H1 (cell line): ENCODE results near the gene UGT1A8. TPM values are rescaled to one million over a fixed set of nuclear protein-coding genes. Genes with fewer than 3 reads are reported as not detected.

Experiments
- CTCF ChIA-PET: fragments of 300-600 bp; sonication (Branson Sonifier 250); formaldehyde crosslinking; loops from one replicate; lab custom pipeline; 2021; ENCODE audit not compliant: partially characterized antibody; lab: Charles Lee
- POLR2A ChIA-PET: fragments of 300-600 bp; sonication (Branson Sonifier 250); formaldehyde crosslinking; loops from one replicate; lab custom pipeline; 2021; ENCODE audit warnings: inconsistent platforms; ENCODE audit not compliant: partially characterized antibody; lab: Charles Lee
- DNase-seq, 2 experiments: peaks; one replicate each; pipeline versions ENCODE4 v3.0.0 to v3.0.0-alpha.2; 2010 to 2022; ENCODE audit warnings: low spot score in 2 of 2, low read depth in 1 of 2, mixed read lengths in 1 of 2
- FAIRE-seq: peaks from 2 replicates; lab custom pipeline; 2011; peaks lifted over from hg19 to GRCh38; lab: Jason Lieb, UNC
- H2AFZ ChIP-seq: 2 replicates; pipeline ENCODE4 v1.8.1; 2012; ENCODE audit warnings: low read length, inconsistent platforms
- H2AK5ac ChIP-seq: 2 replicates; pipeline ENCODE4 v1.6.1; 2013; ENCODE audit warnings: low read depth, low read length
- H2BK120ac ChIP-seq: replicated peaks from 2 replicates; pipeline ENCODE3; 2013; ENCODE audit warnings: low read depth, low read length, inconsistent platforms
- H2BK12ac ChIP-seq: 2 replicates; pipeline ENCODE4 v1.6.1; 2013; ENCODE audit warnings: low read depth, low read length
- H2BK15ac ChIP-seq: 2 replicates; pipeline ENCODE4 v1.6.1; 2013; ENCODE audit warnings: low read length
- H2BK20ac ChIP-seq: 2 replicates; pipeline ENCODE4 v1.6.1; 2013; ENCODE audit warnings: low read length
- H2BK5ac ChIP-seq: 2 replicates; pipeline ENCODE4 v1.6.1; 2013; ENCODE audit warnings: low read depth, low read length
- H3K14ac ChIP-seq: 2 replicates; pipeline ENCODE4 v1.6.1; 2013; ENCODE audit warnings: inconsistent platforms; ENCODE audit not compliant: insufficient read length
- H3K18ac ChIP-seq: 2 replicates; pipeline ENCODE4 v1.6.1; 2013; ENCODE audit warnings: low read length; ENCODE audit errors: extremely low read depth
- H3K23ac ChIP-seq: 2 replicates; pipeline ENCODE4 v1.6.1; 2013; ENCODE audit warnings: inconsistent platforms; ENCODE audit not compliant: insufficient read length
- H3K23me2 ChIP-seq: 2 replicates; pipeline ENCODE4 v1.6.1; 2013; ENCODE audit warnings: low read depth, low read length
- H3K27ac ChIP-seq: 2 replicates; pipeline ENCODE4 v1.6.1; 2011; ENCODE audit warnings: low read depth, low read length, inconsistent platforms
- H3K27me3 ChIP-seq, 4 experiments: replicated peaks in 1 of 4; 1 replicate in 1 of 4; 2 replicates in 3 of 4; pipeline versions ENCODE4 v1.6.1 to v1.8.1; 2011 to 2013; ENCODE audit warnings: low read length in 3 of 4, mild to moderate bottlenecking in 3 of 4, inconsistent platforms in 2 of 4, mixed read lengths in 2 of 4, moderate library complexity in 1 of 4; ENCODE audit not compliant: control insufficient read depth in 3 of 4, insufficient read depth in 3 of 4; ENCODE audit errors: extremely low read depth in 1 of 4
- H3K36me3 ChIP-seq, 4 experiments: 2 replicates each; pipeline versions ENCODE4 v1.6.1 to v1.8.1; 2011 to 2013; ENCODE audit warnings: mild to moderate bottlenecking in 4 of 4, low read length in 3 of 4, moderate library complexity in 2 of 4, control low read depth in 1 of 4, inconsistent platforms in 1 of 4; ENCODE audit not compliant: insufficient read depth in 4 of 4, control insufficient read depth in 2 of 4
- H3K4ac ChIP-seq: replicated peaks from 2 replicates; pipeline ENCODE3; 2013; ENCODE audit warnings: low read length, low read depth, mixed read lengths, inconsistent platforms; ENCODE audit not compliant: insufficient read length
- H3K4me1 ChIP-seq, 4 experiments: replicated peaks in 1 of 4; 1 replicate in 1 of 4; 2 replicates in 3 of 4; pipeline versions ENCODE4 v1.6.1 to v1.8.1; 2011 to 2013; ENCODE audit warnings: low read length in 3 of 4, inconsistent platforms in 2 of 4, mixed read lengths in 1 of 4; ENCODE audit not compliant: insufficient read depth in 4 of 4, control insufficient read depth in 3 of 4
- H3K4me2 ChIP-seq, 2 experiments: 2 replicates each; pipeline versions ENCODE4 v1.6.1 to v1.8.1; 2011 to 2013; ENCODE audit warnings: low read depth in 2 of 2, low read length in 2 of 2, control low read depth in 1 of 2, inconsistent platforms in 1 of 2, mild to moderate bottlenecking in 1 of 2; ENCODE audit not compliant: insufficient read depth in 1 of 2
- H3K4me3 ChIP-seq, 4 experiments: fragments of 200-600, 300-600 bp in 1 of 4; sonication (generic), shearing (Covaris generic), sonication (Bioruptor Twin) in 1 of 4; 2 replicates each; pipeline versions ENCODE4 v1.5.1 to v1.8.1; 2011 to 2016; ENCODE audit warnings: low read length in 4 of 4, low read depth in 3 of 4, control low read depth in 2 of 4, inconsistent platforms in 2 of 4, mild to moderate bottlenecking in 2 of 4, mixed read lengths in 1 of 4, moderate library complexity in 1 of 4; ENCODE audit not compliant: insufficient read depth in 2 of 4; ENCODE audit errors: extremely low read depth in 1 of 4
- H3K56ac ChIP-seq: replicated peaks from 2 replicates; pipeline ENCODE3; 2013; ENCODE audit warnings: low read depth, mild to moderate bottlenecking, mixed read lengths, low read length, inconsistent platforms; ENCODE audit not compliant: insufficient read length
- H3K79me1 ChIP-seq: 2 replicates; pipeline ENCODE4 v1.6.1; 2013; ENCODE audit warnings: low read depth, low read length, control low read depth
- H3K79me2 ChIP-seq, 2 experiments: 2 replicates each; pipeline versions ENCODE4 v1.6.1 to v1.8.1; 2012 to 2013; ENCODE audit warnings: low read length in 2 of 2, mild to moderate bottlenecking in 2 of 2, inconsistent platforms in 1 of 2; ENCODE audit not compliant: insufficient read depth in 2 of 2, control insufficient read depth in 1 of 2
- H3K9ac ChIP-seq, 4 experiments: replicated peaks in 1 of 4; 1 replicate in 1 of 4; 2 replicates in 3 of 4; pipeline versions ENCODE4 v1.6.1 to v1.8.1; 2011 to 2013; ENCODE audit warnings: low read depth in 3 of 4, low read length in 3 of 4, control low read depth in 2 of 4, mild to moderate bottlenecking in 2 of 4, moderate library complexity in 2 of 4, inconsistent platforms in 1 of 4; ENCODE audit errors: extremely low read depth in 1 of 4
- H3K9me3 ChIP-seq, 2 experiments: 2 replicates each; pipeline versions ENCODE4 v1.6.1 to v1.8.1; 2012 to 2013; ENCODE audit warnings: mild to moderate bottlenecking in 2 of 2, moderate library complexity in 2 of 2, control low read depth in 1 of 2, inconsistent platforms in 1 of 2, low read depth in 1 of 2, low read length in 1 of 2, mixed read lengths in 1 of 2; ENCODE audit not compliant: insufficient read depth in 2 of 2
- H4K20me1 ChIP-seq, 2 experiments: replicated peaks in 1 of 2; 2 replicates each; pipeline versions ENCODE3 to v1.8.1; 2011 to 2013; ENCODE audit warnings: inconsistent platforms in 2 of 2, low read length in 2 of 2, mild to moderate bottlenecking in 1 of 2; ENCODE audit not compliant: insufficient read depth in 2 of 2, control insufficient read depth in 1 of 2
- H4K5ac ChIP-seq: 2 replicates; pipeline ENCODE4 v1.6.1; 2013; ENCODE audit warnings: low read length, low read depth, mixed read lengths, inconsistent platforms; ENCODE audit not compliant: insufficient read length
- H4K8ac ChIP-seq: 2 replicates; pipeline ENCODE4 v1.8.0; 2013; ENCODE audit warnings: mild to moderate bottlenecking, moderate library complexity, low read length, inconsistent platforms; ENCODE audit not compliant: insufficient read depth; ENCODE audit errors: extremely low read depth
- H4K91ac ChIP-seq: replicated peaks from 2 replicates; pipeline ENCODE3; 2013; ENCODE audit warnings: low read length, mixed read lengths, inconsistent platforms; ENCODE audit not compliant: insufficient read length
- ATF2 ChIP-seq: IDR thresholded peaks from 2 replicates; pipeline ENCODE4 v1.6.1; 2012; ENCODE audit warnings: low read length, inconsistent platforms
- BACH1 ChIP-seq: IDR thresholded peaks from 2 replicates; pipeline ENCODE4 v1.6.1; 2012; ENCODE audit warnings: low read length, improper control_type of control experiment
- CHD2 ChIP-seq: IDR thresholded peaks from 2 replicates; pipeline ENCODE4 v1.6.1; 2012; ENCODE audit warnings: low read length, improper control_type of control experiment
- EGR1 ChIP-seq: IDR thresholded peaks from 2 replicates; pipeline ENCODE4 v1.6.1; 2011; ENCODE audit warnings: low read depth, low read length, borderline replicate concordance
- EZH2 ChIP-seq: fragments of 200-600 bp; sonication (generic); IDR thresholded peaks from 2 replicates; pipeline ENCODE4 v1.7.1; 2012; ENCODE audit warnings: low read depth, mild to moderate bottlenecking, moderate library complexity, low read length, inconsistent platforms; ENCODE audit not compliant: severe bottlenecking
- MAX ChIP-seq: IDR thresholded peaks from 2 replicates; pipeline ENCODE4 v1.6.1; 2012; ENCODE audit warnings: inconsistent platforms
- POU5F1 ChIP-seq: IDR thresholded peaks from 2 replicates; pipeline ENCODE4 v1.6.1; 2011; ENCODE audit warnings: low read depth, mild to moderate bottlenecking, low read length, moderate library complexity
- RAD21 ChIP-seq, 2 experiments: IDR thresholded peaks in 1 of 2; conservative IDR thresholded peaks in 1 of 2; 2 replicates each; pipeline ENCODE4 v1.6.1; 2011; ENCODE audit warnings: low read depth in 2 of 2, low read length in 2 of 2, improper control_type of control experiment in 1 of 2, inconsistent platforms in 1 of 2, mild to moderate bottlenecking in 1 of 2, moderate library complexity in 1 of 2
- TEAD4 ChIP-seq: IDR thresholded peaks from 2 replicates; pipeline ENCODE4 v1.6.1; 2012; ENCODE audit warnings: low read depth, low read length, inconsistent platforms, mixed read lengths
- ZNF274 ChIP-seq: IDR thresholded peaks from 2 replicates; pipeline ENCODE4 v1.7.0; 2012; ENCODE audit warnings: low read length, borderline replicate concordance; ENCODE audit errors: extremely low read depth
- WGBS, 2 experiments: shearing (Covaris generic) in 1 of 2; methylation state at CpG; one replicate each; pipeline versions ENCODE4 v1.1.6 to v1.1.7; 2013 to 2015; ENCODE audit warnings: low lambda C conversion rate in 2 of 2, mixed read lengths in 2 of 2, inconsistent platforms in 1 of 2, low coverage in 1 of 2, missing lambda C conversion rate in 1 of 2; ENCODE audit not compliant: insufficient replicate concordance in 2 of 2, insufficient coverage in 1 of 2, insufficient read length in 1 of 2; ENCODE audit errors: extremely low coverage in 1 of 2, missing lambda C conversion rate in 1 of 2; 5-methylcytosine and 5-hydroxymethylcytosine counted together
- polyA plus RNA-seq, 7 experiments: library from polyadenylated mRNA; depleted of rRNA in 3 of 7; stranded (reverse) in 5 of 7; unstranded in 2 of 7; fragments of >200 nt in 5 of 7; fragments of 200-250 nt in 2 of 7; gene quantifications; 1 replicate in 5 of 7; 2 replicates in 1 of 7; 4 replicates in 1 of 7; pipeline versions ENCODE4 v1.2.1 to v1.2.3, GENCODE V29; 2011 to 2013; ENCODE audit warnings: missing spikeins in 2 of 7, mixed read lengths in 2 of 7
- total RNA-seq: library from RNA; stranded (reverse); fragmentation: NEBNext Ultra II Directional; extraction: Animal tissue kit (Norgen Biotek cat#: 25700); gene quantifications from 2 replicates; pipeline ENCODE4 v1.2.1, GENCODE V29; 2021

Gene UGT1A8
- total and polyA plus RNA-seq, 2 of the 8 experiments (the other 6 are each of a cell fraction or from before 2014, with no cell fraction given): not detected

GRCh38 chr2:233761040-233761769 is 143.8 kb downstream of the UGT1A8 start:
- Histone ChIP-seq H2AK5ac (no peak overlapping the region), H3K79me2 (no peaks in the 10 kb centered on the region), H3K14ac (no peak overlapping the region), H2BK120ac (no peak overlapping the region), H3K4me3 (no peak overlapping the region), H3K27ac (no peak overlapping the region), H3K18ac (no peak overlapping the region), H3K56ac (no peak overlapping the region), H2BK5ac (no peak overlapping the region), H3K23ac (no peak overlapping the region), H3K79me1 (no peaks in the 10 kb centered on the region), H3K9ac (no peak overlapping the region), H2BK12ac (no peak overlapping the region), H4K20me1 (no peaks in the 10 kb centered on the region), H3K23me2 (no peaks in the 10 kb centered on the region), H2AFZ (no peak overlapping the region), H3K4me1 (no peaks in the 10 kb centered on the region), H2BK15ac (no peak overlapping the region), H2BK20ac (no peak overlapping the region), H3K27me3 (no peaks in the 10 kb centered on the region), H4K8ac (no peak overlapping the region), H3K36me3 (no peaks in the 10 kb centered on the region), H4K5ac (no peak overlapping the region), H3K9me3 (no peaks in the 10 kb centered on the region; a peak in 1 of 4 replicates), H3K4ac (no peak overlapping the region), H4K91ac (no peak overlapping the region), H3K4me2 (no peak overlapping the region)
- DNase-seq (no peak), FAIRE-seq (no peak)
- POLR2A ChIA-PET: no interaction called here
- TF ChIP-seq TEAD4: no peak
- no peak for TF ChIP-seq ZNF274
- no peak for TF ChIP-seq MAX
- no peak for TF ChIP-seq POU5F1
- no peak for TF ChIP-seq EGR1
- TF ChIP-seq CHD2: no peak
- no peak for TF ChIP-seq EZH2
- TF ChIP-seq RAD21 (IDR thresholded peaks at IDR 0.05 in 1 of 2, conservative IDR thresholded peaks at IDR 0.05 in 1 of 2; ENCODE audit: low read depth in 2 of 2, low read length in 2 of 2): no peak
- TF ChIP-seq BACH1: no peak
- TF ChIP-seq ATF2: no peak
- CTCF ChIA-PET: interaction anchor here (1.4 kb wide), 1 partner anchor 10 kb away, joined by 4 read pairs; no protein-coding TSS in a partner anchor
- 89% methylated on average over 4 of the region's 4 CpGs; no CpG with 5 or more reads in 1 of the 2 experiments for WGBS, 2 experiments
